ENCODE results near the gene PKDREJ.

The PKDREJ gene

GRCh38 chr22:46288846-46289243, 25.7 kb upstream of the PKDREJ start:
- no peak overlapping the region for H3K27ac ChIP-seq
- TF ChIP-seq CTCF (conservative IDR thresholded peaks at IDR 0.05), result no peak

DNA sequence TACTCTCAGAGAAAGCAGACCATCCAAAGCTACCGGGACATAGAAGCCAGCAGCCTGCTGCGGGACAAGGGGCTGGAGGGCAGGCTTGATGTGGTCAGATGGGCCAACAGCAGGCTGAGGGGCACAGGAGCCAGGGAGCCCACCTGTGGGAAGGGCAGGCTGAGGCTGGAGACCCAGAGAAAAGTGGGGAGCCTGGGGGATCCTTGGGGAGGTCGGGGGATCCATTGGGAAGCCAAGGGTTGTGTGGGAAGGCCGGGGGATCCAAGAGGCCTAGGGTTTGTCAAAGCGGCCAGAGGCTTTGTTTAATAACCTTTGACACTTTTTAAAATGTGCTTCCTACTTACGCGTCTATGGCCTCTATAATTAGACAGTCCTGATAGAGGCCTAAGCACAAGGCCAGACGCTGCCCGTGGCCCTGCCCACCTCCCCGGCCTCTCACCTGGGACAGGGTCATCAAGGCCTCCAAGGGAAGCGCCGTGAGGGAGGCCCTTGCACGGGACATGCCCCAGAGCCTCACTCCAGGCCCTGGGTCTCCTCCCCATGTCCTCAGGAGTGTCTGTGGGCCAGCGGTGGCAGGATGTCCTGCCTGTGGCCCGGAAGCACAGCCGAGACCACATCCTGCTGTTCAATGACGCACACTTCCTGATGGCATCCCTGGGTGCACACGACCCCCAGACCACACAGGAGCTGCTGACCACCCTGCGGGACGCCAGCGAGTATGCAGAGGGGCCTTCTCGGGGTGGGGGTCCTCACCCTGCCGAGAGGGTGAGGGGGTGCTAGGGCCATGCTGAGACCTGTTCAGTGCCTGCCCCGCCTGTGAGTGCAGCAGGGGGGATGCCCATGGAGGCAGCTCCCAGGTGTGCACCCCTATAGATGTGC, 25.0 kb upstream of the PKDREJ start:
- no peak overlapping the region for H3K27ac ChIP-seq
- TF ChIP-seq CTCF (conservative IDR thresholded peaks at IDR 0.05), result no peak

DNA sequence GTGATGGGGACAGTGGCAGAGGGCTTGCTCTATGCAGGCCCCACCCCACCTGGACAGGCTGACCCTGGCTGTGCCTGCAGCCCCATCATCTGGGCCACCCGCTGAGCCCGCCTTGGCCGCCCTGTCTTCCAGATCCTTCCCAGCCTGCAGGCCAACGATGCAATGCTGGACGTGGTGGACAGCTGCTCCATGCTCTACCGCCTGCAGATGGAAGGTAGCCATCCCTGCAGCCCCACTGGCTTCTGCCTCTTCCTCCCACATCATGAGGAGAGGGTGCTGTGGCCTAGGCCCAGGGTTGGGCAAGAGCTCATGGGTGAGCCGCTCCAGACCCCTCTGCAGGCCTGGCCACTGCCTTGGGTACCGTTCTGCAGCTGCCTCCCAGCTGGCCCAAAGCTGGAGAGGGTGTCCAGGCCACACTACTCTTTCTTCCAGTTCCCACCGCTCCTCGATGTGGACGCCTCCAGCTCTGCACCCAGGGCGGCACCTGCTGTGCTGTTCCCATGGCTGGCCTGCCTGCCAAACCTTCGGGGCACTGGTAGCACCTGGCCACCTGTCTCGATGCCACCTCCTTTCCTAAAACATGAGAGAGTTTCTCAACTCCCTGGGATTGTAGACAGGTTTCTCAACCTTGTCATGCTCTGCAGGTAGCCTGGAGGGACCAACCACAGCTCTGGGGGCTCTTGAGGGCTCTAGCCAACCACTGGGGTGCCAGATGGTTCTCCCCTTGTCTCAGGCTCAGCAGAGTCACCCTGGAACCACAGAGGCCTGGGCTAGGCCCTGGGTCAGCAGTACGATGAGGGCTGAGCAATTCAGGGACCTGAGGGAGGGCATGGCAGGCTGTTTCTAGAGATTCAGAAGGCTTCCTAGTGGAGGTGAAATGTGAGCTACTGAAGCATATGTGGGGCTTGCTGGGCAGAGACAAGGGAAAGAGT, 24.1 kb upstream of the PKDREJ start:
- H3K27ac ChIP-seq, result no peak overlapping the region
- TF ChIP-seq CTCF (conservative IDR thresholded peaks at IDR 0.05), result no peak

DNA sequence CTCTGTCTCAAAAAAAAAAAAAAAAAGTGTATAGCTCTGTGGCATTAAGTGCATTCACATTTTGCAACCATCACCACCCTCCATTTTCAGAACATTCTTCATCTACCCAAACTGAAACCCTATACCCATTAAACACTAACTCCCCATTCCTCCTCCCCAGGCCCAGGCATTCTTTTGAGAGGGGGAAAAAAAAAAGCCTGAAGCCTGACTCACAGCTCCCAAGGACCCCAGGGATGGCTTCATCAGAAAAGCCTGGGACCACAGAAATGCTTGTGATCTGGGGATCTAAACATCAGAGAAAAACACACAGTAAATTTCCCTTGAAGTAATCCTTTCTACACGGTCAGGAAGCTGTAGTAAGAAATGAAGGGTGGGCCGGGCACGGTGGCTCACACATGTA, 22.9 kb upstream of the PKDREJ start:
- no peak overlapping the region for H3K27ac ChIP-seq
- TF ChIP-seq CTCF (conservative IDR thresholded peaks at IDR 0.05), result no peak

DNA sequence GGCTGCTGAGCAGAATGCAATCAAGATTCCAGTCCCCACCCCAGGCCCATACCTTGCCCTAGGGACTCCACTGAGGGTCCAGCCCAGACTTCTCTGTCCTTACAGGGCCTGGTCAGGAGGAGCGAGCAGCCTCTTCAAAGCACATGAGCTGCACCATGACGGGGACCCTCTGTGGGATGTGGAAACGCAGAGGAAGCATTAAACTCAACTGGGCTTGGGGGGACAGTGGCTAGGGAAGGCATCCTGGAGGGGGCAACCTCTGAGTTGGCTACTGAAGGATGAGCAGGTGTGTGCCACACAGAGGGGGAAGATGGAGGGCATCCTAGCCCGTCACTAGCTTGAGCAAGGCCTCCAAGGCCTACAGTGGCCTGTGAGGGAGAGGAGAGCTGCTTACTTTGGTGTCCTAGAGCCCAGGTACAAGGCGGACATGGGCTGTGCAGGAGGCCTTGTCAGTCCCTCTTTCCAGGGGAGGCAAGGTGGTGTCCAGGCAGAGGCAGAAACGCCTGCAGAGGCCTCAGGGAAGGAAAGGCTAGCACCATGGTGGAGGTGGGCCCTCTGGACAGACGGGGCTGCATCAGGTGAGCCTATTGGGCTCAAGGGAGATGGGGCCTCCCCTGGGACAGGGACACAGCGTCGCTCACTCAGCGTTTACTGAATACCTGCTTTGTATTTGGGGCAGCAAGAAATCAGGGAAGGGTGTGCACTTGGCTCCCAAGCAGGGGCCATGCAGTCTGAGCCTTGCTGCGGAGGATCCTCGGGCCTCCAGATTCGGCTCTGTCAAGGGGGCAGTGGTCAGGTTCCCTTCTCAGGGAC, 18.9 kb upstream of the PKDREJ start:
- TF ChIP-seq CTCF (conservative IDR thresholded peaks at IDR 0.05), result no peak
- H3K27ac ChIP-seq, result no peak overlapping the region

GRCh38 chr22:46280999-46281623, 18.0 kb upstream of the PKDREJ start:
- no peak overlapping the region for H3K27ac ChIP-seq
- no peak for TF ChIP-seq CTCF (conservative IDR thresholded peaks at IDR 0.05)

Measured in VCaP (cell line).